IMR-90 (cell line): ENCODE measurements around the gene RC3H2. TPM values are rescaled to one million over a fixed set of nuclear protein-coding genes. Genes with fewer than 3 reads are reported as not detected.

Experiments
- ATAC-seq: fragments of 200-7000 bp; cut with Tn5 transposase; 2 replicates; pipeline ENCODE4 v1.9.1; 2020; ENCODE audit warnings: low read depth, mild to moderate bottlenecking, moderate library complexity
- BruUV-seq: library from RNA; stranded (reverse); fragments of 400-500 nt; replicated peaks from 2 replicates; lab custom pipeline; 2021; lab: Mats Ljungman, UMichigan
- CTCF ChIA-PET: fragments of 300-600 bp; formaldehyde crosslinking; extraction: SDS; loops from one replicate; lab custom pipeline; 2021; ENCODE audit warnings: antibody characterized with exemption; lab: Yijun Ruan, JAX
- POLR2A ChIA-PET: fragments of 300-600 bp; sonication (Branson Sonifier 250); formaldehyde crosslinking; loops from one replicate; lab custom pipeline; 2022; ENCODE audit warnings: antibody characterized with exemption; ENCODE audit not compliant: unreplicated experiment; lab: Charles Lee
- DNase-seq: peaks from one replicate; pipeline ENCODE4 v3.0.0; 2013
- H2AFZ ChIP-seq: replicated peaks from 2 replicates; pipeline ENCODE3; 2013; ENCODE audit warnings: low read length, mild to moderate bottlenecking; ENCODE audit not compliant: poor library complexity
- H2AK5ac ChIP-seq: 2 replicates; pipeline ENCODE4 v1.6.1; 2013; ENCODE audit warnings: low read depth, low read length, inconsistent platforms
- H2AK9ac ChIP-seq: replicated peaks from 2 replicates; pipeline ENCODE3; 2013; ENCODE audit warnings: mild to moderate bottlenecking, low read depth, low read length, moderate library complexity; ENCODE audit not compliant: poor library complexity
- H2BK120ac ChIP-seq: 2 replicates; pipeline ENCODE4 v1.6.1; 2013; ENCODE audit warnings: low read depth, low read length, inconsistent platforms
- H2BK15ac ChIP-seq: 3 replicates; pipeline ENCODE4 v1.6.1; 2013; ENCODE audit warnings: low read depth, low read length, inconsistent platforms
- H2BK20ac ChIP-seq: 2 replicates; pipeline ENCODE4 v1.6.1; 2013; ENCODE audit warnings: low read depth, mild to moderate bottlenecking, inconsistent platforms, low read length, moderate library complexity
- H2BK5ac ChIP-seq: 2 replicates; pipeline ENCODE4 v1.6.1; 2013; ENCODE audit warnings: mild to moderate bottlenecking, low read depth, low read length, inconsistent platforms; ENCODE audit not compliant: poor library complexity, severe bottlenecking
- H3K14ac ChIP-seq: replicated peaks from 2 replicates; pipeline ENCODE4 v1.6.1; 2013; ENCODE audit warnings: low read depth, low read length, inconsistent platforms
- H3K18ac ChIP-seq: 2 replicates; pipeline ENCODE4 v1.6.1; 2013; ENCODE audit warnings: low read depth, low read length, control low read depth
- H3K23ac ChIP-seq: 2 replicates; pipeline ENCODE4 v1.6.1; 2013; ENCODE audit warnings: low read depth, low read length, inconsistent platforms
- H3K27ac ChIP-seq: 2 replicates; pipeline ENCODE4 v1.5.1; 2013; ENCODE audit warnings: mild to moderate bottlenecking, control low read depth, low read length; ENCODE audit not compliant: insufficient read depth
- H3K27me3 ChIP-seq: 2 replicates; pipeline ENCODE4 v1.6.1; 2013; ENCODE audit warnings: low read length; ENCODE audit not compliant: control insufficient read depth, insufficient read depth
- H3K36me3 ChIP-seq: 2 replicates; pipeline ENCODE4 v1.6.1; 2013; ENCODE audit warnings: low read length, mixed read lengths; ENCODE audit not compliant: control insufficient read depth, insufficient read depth
- H3K4ac ChIP-seq: 2 replicates; pipeline ENCODE4 v1.6.1; 2013; ENCODE audit warnings: low read depth, low read length, inconsistent platforms
- H3K4me1 ChIP-seq: 2 replicates; pipeline ENCODE4 v1.6.1; 2013; ENCODE audit warnings: low read length, mixed read lengths; ENCODE audit not compliant: control insufficient read depth, insufficient read depth
- H3K4me2 ChIP-seq: 2 replicates; pipeline ENCODE4 v1.6.1; 2013; ENCODE audit warnings: low read depth, mild to moderate bottlenecking, control low read depth, low read length, moderate library complexity
- H3K4me3 ChIP-seq: 2 replicates; pipeline ENCODE4 v1.5.1; 2013; ENCODE audit warnings: low read depth, mild to moderate bottlenecking, control low read depth, low read length, moderate library complexity; ENCODE audit not compliant: insufficient read depth
- H3K56ac ChIP-seq: 2 replicates; pipeline ENCODE4 v1.6.1; 2013; ENCODE audit warnings: low read length, inconsistent platforms; ENCODE audit not compliant: insufficient read depth; ENCODE audit errors: extremely low read depth
- H3K79me1 ChIP-seq, 2 experiments: 2 replicates each; pipeline ENCODE4 v1.6.1; 2013; ENCODE audit warnings: low read length in 2 of 2, inconsistent platforms in 1 of 2, low read depth in 1 of 2
- H3K9ac ChIP-seq: 2 replicates; pipeline ENCODE4 v1.6.1; 2013; ENCODE audit warnings: low read depth, low read length, control low read depth
- H3K9me1 ChIP-seq: 2 replicates; pipeline ENCODE4 v1.6.1; 2013; ENCODE audit warnings: low read length, inconsistent platforms; ENCODE audit not compliant: insufficient read depth
- H3K9me3 ChIP-seq: 2 replicates; pipeline ENCODE4 v1.6.1; 2013; ENCODE audit warnings: low read length; ENCODE audit not compliant: control insufficient read depth, insufficient read depth
- H4K20me1 ChIP-seq: 2 replicates; pipeline ENCODE4 v1.6.1; 2013; ENCODE audit warnings: low read length, inconsistent platforms; ENCODE audit not compliant: insufficient read depth
- H4K5ac ChIP-seq: 2 replicates; pipeline ENCODE4 v1.6.1; 2013; ENCODE audit warnings: mild to moderate bottlenecking, low read depth, low read length, control low read depth
- H4K8ac ChIP-seq, 2 experiments: 2 replicates each; pipeline ENCODE4 v1.6.1; 2013; ENCODE audit warnings: low read depth in 2 of 2, low read length in 2 of 2, control low read depth in 1 of 2, inconsistent platforms in 1 of 2
- H4K91ac ChIP-seq: 2 replicates; pipeline ENCODE4 v1.6.1; 2013; ENCODE audit warnings: low read depth, low read length, inconsistent platforms; ENCODE audit not compliant: insufficient read depth
- BHLHE40 ChIP-seq: fragments of 150-350 bp; IDR thresholded peaks from 2 replicates; pipeline ENCODE4 v1.6.1; 2016; ENCODE audit warnings: mild to moderate bottlenecking, low read depth, low read length
- CTCF ChIP-seq: conservative IDR thresholded peaks from 2 replicates; pipeline ENCODE4 v1.5.1; 2012; ENCODE audit warnings: mild to moderate bottlenecking, low read depth, low read length, improper control_type of control experiment
- ELK1 ChIP-seq: fragments of 150-350 bp; IDR thresholded peaks from 2 replicates; pipeline ENCODE4 v1.6.1; 2016; ENCODE audit warnings: low read depth, mild to moderate bottlenecking, low read length, moderate library complexity, borderline replicate concordance
- MAFK ChIP-seq: IDR thresholded peaks from 2 replicates; pipeline ENCODE4 v1.6.1; 2012; ENCODE audit warnings: low read depth, low read length, improper control_type of control experiment
- MXI1 ChIP-seq: IDR thresholded peaks from 2 replicates; pipeline ENCODE4 v1.6.1; 2012; ENCODE audit warnings: low read depth, mild to moderate bottlenecking, low read length, moderate library complexity, borderline replicate concordance
- NFE2L2 ChIP-seq: fragments of 150-350 bp; IDR thresholded peaks from 2 replicates; pipeline ENCODE4 v1.6.1; 2016; ENCODE audit warnings: low read depth, mild to moderate bottlenecking, low read length
- RFX5 ChIP-seq: IDR thresholded peaks from 2 replicates; pipeline ENCODE4 v1.8.0; 2012; ENCODE audit warnings: low read depth, mild to moderate bottlenecking, low read length, moderate library complexity
- WGBS, 2 experiments: methylation state at CpG; one replicate each; pipeline versions ENCODE4 v1.1.5 to v1.1.7; 2013; ENCODE audit warnings: missing lambda C conversion rate in 2 of 2; ENCODE audit not compliant: insufficient read length in 1 of 2; ENCODE audit errors: extremely low coverage in 2 of 2; 5-methylcytosine and 5-hydroxymethylcytosine counted together
- dilution Hi-C: fragments of 300-500 bp; cut with HindIII; formaldehyde crosslinking; loops from one replicate; pipeline ENCODE4 v1.14.3; 2018; ENCODE audit warnings: low sequenced_read_pairs; ENCODE audit not compliant: unreplicated experiment
- in situ Hi-C: fragments of 300-500 bp; cut with MboI; formaldehyde crosslinking; loops from 3 replicates; pipeline ENCODE4 v1.14.3; 2019; ENCODE audit warnings: low sequenced_read_pairs, inconsistent platforms, mixed read lengths
- intact Hi-C: fragments of 100-400 bp; cut with micrococcal nuclease; formaldehyde crosslinking; loops from 2 replicates; pipeline ENCODE4 v1.10.0; 2022
- polyA plus RNA-seq, 3 experiments: library from polyadenylated mRNA; depleted of rRNA; stranded (reverse); fragments of >200 nt; gene quantifications; 2 replicates each; pipeline ENCODE4 v1.2.3, GENCODE V29; 2012; ENCODE audit warnings: low replicate concordance in 1 of 3
- total RNA-seq: library from RNA; depleted of rRNA; stranded (reverse); fragments of >200 nt; gene quantifications from 2 replicates; pipeline ENCODE4 v1.2.3, GENCODE V29; 2012

Gene RC3H2
- total and polyA plus RNA-seq, 2 of the 4 experiments (the other 2 are of a cell fraction), result 14.7 to 58.4 TPM

- H3K27me3 ChIP-seq, result no peaks in the 10 kb centered on the region
- POLR2A ChIA-PET, result no interaction called here
- H3K23ac ChIP-seq, result no peak overlapping the region
- no TSS peak for BruUV-seq
- H4K91ac ChIP-seq, result no peak overlapping the region
- intact Hi-C loops (loop anchor here (5.0 kb wide), 1 partner anchor 46 kb away; no protein-coding TSS in a partner anchor), dilution Hi-C loops (no loop called here), in situ Hi-C loops (no loop called here)
- H4K20me1 ChIP-seq, result peaks cover 20% of the 10 kb centered on the region
- TF ChIP-seq MXI1, result no peak
- TF ChIP-seq RFX5, result no peak
- TF ChIP-seq NFE2L2, result no peak
- TF ChIP-seq CTCF, result no peak
- no peak for TF ChIP-seq ELK1
- peak; percentile 68; the same call in 1 of the 2 replicates for TF ChIP-seq MAFK
- no peak for TF ChIP-seq BHLHE40
- H3K9me3 ChIP-seq, result no peaks in the 10 kb centered on the region
- no peak overlapping the region for H2BK15ac ChIP-seq
- no peak overlapping the region for H3K14ac ChIP-seq
- DNase-seq (no peak), ATAC-seq (no peak)
- no peak overlapping the region for H2AFZ ChIP-seq
- no peak overlapping the region for H2AK5ac ChIP-seq
- H3K9me1 ChIP-seq, result no peaks in the 10 kb centered on the region
- no peak overlapping the region for H3K4me2 ChIP-seq
- no CpG with 5 or more reads among the region's 1 CpG for WGBS, 2 experiments
- no peak overlapping the region for H3K4ac ChIP-seq
- no peak overlapping the region for H2AK9ac ChIP-seq
- H3K56ac ChIP-seq, result no peak overlapping the region
- no peak overlapping the region for H4K8ac ChIP-seq
- no peak overlapping the region for H3K9ac ChIP-seq
- peaks cover 7% of the 10 kb centered on the region for H3K4me1 ChIP-seq
- no peak overlapping the region for H3K18ac ChIP-seq
- CTCF ChIA-PET, result no interaction called here
- peaks cover 11 to 48% of the 10 kb centered on the region in 2 experiments for H3K79me1 ChIP-seq
- no peak overlapping the region for H2BK20ac ChIP-seq
- H3K27ac ChIP-seq, result no peak overlapping the region
- H2BK5ac ChIP-seq, result no peak overlapping the region
- H4K5ac ChIP-seq, result no peak overlapping the region
- H3K4me3 ChIP-seq, result no peak overlapping the region
- peaks cover 3% of the 10 kb centered on the region for H3K36me3 ChIP-seq
- no peak overlapping the region for H2BK120ac ChIP-seq
Measured at GRCh38 chr9:122946461-122947005, 41.4 kb upstream of the RC3H2 start.
